Activated CD4-positive, alpha-beta T cell treated with anti-CD3 and anti-CD28 coated beads, Interleukin-2, amount 50 U/mL, for 24 hours (primary cell): ENCODE results near the gene STK33.

ENCODE experiments used
- DNase-seq, 2 donors: peaks; one replicate each; pipeline ENCODE4 v3.0.0-alpha.2; 2020; ENCODE audit warnings: low read depth in 1 of 2, low spot score in 1 of 2

STK33 gene

DNA sequence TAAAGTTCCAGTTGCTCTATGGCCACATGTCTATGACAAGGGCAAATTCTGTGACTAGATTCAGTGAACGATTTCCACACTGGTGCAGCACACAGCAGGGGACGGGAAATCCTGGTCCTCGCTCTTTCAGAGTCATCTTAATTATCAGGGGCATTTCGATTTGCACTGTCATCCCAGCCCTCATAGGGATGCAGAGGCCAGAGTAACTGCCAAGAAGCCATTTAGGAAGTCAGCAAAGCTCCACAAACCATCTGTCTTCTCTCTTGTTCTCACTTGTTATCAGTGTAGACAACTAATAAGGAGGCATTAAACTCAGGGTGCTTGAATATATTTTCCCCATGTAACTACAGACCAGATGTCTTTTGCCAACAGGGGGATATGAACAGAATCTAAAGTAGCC is 151.7 kb downstream of the STK33 start:
- no peak for DNase-seq

DNA sequence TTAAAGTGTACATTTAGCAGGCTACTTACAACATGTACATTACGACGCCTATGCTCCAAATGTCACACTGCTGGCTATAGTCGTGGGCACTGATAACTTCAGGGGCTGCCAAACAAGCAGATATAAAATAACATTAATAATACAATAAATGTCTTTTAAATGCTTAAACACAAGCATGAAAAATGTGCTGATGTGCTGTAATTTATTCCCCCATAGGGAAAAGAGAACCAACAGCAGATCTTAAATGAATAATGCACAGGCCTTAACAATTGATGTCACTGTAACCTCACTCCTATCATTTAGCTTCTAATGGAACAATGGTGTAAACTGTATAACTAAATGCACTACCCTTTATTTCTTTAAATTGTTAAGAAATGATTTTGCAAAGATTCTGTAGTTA is 153.4 kb downstream of the STK33 start:
- no peak for DNase-seq

DNA sequence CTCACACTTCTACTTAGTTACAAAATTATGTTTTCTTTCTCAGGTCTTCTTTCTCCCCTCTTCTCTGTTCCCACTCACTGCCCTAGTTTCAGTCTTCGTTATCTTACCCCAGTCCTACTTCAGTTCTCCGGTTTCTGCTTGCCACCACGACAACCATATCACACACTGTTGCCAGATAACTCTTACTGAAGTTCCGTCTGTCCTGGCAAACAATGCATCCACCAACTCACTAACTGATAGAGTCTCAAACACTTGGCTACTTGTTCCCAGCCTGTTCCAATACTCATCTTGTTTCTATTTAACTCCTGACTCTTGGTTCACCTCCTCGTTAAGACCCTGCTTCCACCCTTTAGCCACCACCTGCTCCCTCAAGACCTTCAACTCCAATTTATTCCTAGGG is 164.5 kb downstream of the STK33 start:
- no peak for DNase-seq

DNA sequence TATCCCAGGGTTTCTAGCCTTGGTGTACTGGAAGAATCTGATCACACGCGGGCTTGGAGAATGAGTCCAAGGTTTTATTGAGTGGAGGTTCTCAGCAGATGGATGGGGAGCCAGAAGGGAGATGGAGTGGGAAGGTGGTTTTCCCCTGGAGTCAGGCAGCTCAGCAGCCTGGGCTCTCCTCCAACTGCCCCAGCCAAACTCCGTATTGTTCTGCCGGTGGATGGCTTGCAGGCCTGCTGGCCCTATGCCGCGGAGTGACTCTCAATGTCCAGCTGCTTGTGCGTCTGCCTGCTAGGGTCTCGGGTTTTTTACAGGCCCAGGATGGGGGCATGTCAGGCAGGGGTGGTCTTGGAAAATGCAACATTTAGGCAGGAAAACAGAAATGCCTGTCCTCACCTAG is 168.0 kb downstream of the STK33 start:
- no peak for DNase-seq

DNA sequence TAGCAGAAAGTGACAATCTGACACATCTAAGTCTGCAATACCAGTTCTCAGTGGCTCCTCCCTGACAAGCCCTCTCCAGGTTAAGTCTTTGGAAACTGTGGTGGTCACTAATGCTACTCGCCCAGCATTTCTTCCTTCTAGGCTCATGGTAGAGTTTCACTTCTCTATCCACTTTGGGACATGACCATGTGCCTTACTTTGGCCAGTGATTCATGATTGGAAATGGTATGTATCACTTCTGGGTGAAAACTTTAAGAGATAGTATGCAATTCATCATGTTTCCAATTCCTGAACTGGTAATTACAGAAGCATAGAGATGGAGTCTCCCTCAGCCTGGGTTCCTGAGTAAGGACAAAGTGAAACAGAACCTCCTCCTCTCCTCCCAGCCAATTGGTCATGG is 178.8 kb downstream of the STK33 start:
- DNase-seq, result no peak

DNA sequence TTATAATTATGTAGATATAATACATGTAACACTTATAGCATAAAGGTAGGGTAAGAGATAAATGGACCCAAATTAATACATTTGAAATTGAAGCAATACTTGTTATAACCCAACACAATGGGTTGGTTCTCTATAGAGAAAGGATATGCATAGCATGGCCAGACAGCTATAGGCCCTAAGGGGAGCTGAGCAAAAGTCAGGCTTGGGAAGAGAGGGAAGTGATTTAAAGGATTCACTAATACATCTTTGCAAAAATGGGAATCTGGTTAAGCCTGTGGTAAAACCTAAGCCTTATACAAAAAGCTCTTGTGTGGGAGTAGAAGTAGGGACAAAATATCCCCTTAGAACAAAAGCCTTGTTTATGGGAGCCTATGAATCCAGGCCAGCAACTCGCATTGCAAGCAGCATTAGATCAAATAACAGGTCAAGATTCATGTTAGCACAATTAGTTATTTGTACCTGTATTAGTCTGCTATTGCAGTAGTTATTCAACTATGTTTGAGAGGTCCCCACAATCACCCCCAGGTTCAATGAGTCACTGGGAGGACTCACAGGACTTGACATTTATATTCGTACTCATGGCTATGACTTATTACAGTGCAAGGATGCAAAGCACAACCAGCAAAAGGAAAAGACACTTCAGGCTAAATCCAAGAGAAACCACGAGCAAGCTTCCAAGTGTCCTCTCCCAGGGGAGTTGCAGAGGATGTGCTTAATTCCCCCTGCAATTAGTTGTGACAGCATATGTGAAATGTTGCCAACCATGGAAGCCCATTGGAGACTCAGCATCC is 185.7 kb downstream of the STK33 start:
- no peak for DNase-seq

DNA sequence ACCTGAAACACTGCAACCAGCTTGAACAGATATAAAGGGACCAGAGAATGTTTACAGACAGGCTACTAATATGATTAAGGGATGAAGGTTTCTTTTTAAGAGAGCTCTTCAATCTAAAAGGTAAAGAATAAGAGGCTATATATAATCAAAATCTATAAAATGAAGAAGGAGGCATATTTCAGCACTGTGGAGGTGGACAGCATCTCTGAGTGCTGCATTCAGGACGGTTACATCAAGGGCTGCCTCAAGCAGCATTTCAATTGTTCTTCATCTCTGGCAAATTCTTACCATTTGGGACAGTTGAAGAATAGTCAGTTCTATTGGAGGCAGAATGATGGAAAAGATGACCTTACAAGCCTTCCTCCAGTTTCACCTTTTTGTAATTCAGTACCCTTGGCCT is 190.7 kb downstream of the STK33 start:
- no peak for DNase-seq

DNA sequence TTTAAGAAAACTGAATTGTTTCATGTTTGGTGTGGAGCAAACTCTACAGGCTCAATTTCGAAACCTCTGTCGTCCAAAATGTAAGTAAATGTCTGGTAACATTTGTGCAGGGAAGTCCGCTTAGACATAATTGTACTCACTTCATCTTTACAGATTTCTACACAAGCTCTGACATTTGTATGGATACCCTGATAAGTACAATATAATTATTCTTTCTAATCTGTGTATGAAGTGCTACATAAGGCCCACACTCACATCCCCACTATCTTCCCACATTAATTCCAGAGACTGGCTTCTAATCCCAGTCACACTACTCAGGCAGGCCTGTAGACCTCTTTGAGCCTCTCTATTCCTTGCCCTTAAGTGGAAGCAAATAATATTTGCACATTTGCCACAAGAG is 201.1 kb downstream of the STK33 start:
- DNase-seq, result no peak

DNA sequence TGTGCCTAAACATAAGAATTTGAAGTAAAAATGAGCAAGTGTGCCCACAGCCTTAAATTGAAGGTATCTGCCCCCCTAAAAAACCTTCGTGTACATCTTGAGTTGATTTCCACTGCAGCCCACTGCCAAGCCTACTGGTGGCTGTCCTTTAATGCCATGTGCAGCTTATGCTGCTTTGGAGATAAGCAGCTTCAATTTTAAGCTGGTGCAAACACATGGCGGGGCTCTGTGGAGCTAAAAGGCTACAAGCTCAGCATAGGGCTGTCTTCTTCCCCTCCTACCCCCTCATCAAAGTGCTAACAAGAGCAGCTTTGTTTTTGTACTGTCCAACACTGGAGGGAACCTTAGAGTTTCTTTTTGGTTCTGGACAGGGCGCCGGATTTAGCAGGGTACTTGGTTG is 201.9 kb downstream of the STK33 start:
- no peak for DNase-seq

DNA sequence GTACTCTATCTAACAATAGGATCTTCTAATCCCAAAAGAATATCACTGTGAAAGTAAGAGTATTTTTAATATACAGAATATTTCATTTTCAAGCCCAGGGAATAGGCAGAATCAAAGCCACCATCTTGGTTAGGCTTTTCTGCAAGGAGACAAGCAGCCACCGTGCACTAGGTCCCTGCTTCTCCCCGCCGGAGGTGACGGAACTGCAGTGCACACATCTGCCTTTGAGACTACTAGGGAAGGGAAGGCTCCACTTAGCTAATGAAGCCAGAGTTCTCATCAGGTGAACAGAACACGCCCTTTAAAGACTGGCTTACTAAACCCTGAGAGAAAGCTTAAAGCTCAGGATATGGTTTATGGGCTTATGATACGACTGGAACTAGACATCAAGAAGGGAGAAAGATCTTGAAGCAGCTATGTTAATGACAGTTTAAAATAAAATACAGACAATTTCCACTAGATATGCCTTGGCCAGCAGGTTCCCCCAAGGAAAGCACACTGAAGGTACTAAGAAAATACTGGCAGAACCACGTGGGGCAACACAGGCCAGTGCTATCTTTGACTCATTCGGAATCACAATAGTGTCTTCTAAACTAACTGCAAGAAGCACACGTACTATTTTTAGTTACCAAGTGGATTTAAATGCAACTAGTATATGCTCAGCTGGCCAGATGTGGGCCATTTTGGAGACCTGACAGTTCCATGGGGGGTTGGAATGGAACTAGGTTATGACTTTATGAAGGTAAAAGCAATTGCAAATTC is 203.0 kb downstream of the STK33 start:
- no peak for DNase-seq

DNA sequence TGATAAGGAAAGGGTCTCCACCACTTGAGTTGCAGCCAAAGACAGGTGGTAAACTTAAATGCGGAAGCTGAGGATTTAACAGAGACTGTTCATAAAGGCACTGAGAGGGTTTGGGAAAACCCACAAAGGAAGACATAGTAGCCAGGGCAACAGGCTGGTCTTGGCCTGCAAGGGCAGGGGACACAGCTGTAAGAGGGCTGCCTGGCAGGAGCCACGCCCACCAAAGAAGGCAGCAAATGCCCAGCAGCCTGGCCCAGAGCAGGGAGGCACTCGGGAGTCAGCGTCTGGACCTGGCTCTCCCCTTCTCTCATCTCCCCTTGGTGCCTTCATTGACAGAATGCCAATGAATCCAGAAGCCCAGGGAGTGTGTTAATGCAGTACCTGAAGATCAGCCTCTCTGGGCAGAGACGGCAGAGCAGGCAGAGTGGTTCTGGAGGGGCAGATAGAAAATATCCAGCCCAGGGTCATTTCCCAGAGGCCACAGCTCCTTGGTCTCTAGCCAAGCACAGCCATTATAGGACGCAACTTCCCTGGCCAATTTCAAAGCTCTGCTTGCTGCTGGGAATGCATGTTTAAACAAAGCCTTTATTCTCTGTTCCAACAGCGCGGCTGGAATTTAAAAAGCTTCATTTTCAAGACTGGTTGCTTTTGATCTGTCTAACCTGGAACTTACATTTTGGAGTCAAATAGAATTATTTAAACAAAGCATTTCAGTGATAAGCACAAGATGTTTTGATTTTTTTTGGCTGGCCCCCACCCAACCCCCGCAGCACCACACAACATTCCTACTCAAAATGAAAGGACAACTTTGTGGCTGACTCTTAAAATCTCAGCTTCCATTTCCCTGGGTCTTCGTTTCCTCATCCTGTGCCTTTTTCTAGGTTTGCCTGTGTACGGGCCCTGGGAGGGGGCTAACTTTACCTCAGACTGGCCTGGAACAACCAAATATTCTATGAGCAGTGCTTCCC is 204.7 kb downstream of the STK33 start:
- DNase-seq, result no peak

DNA sequence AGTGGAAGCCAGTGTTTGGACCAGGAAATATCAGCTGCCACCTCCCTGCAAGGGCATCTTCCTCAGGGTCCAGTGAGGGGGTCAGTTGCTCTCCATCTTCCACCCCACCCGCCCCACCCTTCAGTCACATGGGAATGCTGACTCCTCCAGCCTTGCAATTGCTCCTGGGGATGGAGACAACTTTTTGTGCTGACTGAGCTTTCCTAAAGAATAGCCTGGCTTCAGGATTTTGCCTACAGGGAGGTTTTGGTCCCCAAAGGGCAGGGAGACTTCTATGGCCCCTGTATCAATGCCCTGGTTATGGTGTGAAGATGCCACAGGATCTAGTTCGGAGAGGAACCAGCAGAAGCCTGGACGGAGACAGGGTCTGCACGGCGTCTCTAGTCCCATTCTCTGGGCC is 206.3 kb downstream of the STK33 start:
- DNase-seq, result no peak

DNA sequence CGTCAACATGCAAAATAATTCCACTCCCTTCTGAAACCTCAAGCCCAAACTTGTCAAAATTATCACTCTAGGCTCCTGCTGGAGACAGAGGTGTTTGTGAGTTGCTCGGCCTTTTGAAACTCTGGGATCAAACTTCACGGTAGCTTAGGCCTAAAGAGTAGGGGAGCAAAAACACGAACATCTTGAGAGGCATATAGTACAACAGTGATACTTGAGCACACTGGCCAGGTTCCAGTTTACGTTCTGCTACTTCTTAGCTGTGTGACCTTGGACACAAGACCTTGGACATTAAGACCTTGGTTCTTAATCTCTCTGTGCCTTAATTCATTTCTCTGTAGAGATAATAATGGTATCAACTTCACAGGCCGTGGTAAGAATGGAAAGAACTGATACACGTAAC is 206.9 kb downstream of the STK33 start:
- no peak for DNase-seq

DNA sequence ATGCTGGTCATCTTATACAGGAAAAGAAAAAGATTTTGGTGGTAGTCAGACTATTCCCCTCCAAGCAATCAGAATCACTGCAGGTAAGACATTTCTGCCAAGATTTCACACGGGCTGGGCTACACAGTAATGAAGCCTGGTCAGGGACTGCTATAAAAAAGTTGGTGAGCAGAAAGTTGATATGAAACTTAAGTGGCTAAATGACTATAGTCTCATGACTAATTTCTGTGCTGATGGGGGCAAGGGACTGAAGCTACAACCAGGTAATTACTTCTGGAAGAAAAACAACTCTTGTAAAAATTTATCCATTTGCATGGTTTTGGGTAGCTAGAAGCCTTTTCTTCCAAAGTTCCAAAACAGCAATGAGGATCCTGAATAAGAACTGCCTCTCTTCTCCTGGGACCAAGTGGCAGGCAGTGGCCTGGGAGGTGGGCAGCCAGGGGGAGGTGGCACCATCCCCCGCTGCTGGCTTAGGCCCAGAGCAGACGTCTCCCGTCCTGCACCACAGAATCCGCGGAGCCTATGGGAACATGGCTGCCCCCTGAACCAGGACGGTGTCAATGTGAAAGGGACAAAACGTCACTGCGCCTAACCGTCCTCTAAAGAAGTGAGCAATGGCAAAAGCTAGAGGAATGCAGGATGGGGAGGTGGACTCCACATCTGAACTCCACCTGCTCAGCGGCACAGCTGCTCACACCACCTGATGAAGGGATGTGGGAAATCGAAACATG is 207.7 kb downstream of the STK33 start:
- DNase-seq, result no peak

DNA sequence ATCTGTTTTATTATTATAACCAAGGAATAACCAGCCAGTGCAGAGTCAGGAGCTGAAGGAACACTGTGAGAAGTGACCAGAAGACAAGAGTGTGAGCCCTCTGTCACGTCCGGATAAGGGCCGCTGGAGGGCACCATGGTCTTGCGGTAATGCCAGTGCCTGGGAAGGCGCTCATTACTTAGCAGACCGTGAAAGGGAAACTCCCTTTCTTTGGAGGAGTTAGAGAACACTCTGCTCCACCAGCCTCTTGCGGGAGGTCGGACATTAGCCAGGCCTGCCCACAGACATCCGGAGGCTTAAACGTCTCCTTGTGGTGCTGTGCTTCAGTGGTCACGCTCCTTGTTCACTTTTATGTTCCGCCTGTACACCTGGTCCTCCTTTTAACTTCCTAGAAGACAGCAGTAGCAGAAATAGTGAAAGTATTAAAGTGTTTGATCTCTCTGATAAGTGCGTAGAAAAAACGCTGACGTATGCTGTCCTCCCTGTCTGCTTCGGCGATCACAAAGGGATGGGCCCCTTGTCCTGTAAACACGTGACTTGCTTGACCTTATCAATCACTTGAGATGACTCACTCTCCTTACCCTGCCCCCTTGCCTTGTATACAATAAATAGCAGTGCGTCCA is 209.7 kb downstream of the STK33 start:
- DNase-seq, result no peak

DNA sequence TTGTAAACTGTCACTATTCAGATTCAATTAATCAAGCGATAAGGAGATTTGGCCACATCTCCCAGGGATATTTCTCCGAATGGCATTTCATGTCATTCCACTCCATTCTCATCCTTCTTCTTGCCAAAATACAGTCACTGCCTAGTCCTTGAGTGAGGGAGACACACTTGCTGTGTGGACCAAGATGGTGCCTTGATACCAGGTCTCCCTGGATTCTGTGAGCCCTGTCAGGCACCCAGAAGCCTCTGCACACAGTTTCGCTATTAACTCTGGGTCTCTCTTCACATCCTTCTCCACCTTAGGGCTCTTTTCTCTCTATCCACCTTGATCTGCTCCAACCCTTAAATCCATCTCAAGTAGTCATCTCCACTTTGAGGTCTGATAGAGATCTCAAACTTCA is 210.4 kb downstream of the STK33 start:
- DNase-seq, result no peak

DNA sequence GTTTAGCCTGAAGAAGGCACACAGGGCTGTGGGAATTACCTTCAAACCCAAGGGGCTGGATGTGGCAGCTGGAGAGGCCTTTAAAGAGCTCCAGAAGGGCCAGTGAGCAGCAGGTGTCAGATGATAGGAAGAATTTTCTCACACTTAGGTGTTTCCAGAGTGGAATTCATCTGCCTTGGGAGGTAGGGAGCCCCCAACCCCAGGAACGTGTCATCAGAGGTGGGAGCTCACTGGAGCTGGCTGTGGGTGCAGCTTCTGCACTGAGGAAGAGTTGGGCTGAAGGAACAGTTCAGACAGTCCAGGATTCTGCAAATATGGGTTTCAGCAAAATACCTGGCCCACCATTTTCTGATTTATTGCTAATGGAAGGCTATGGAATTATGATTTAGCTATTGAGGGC is 210.8 kb downstream of the STK33 start:
- DNase-seq, result no peak

DNA sequence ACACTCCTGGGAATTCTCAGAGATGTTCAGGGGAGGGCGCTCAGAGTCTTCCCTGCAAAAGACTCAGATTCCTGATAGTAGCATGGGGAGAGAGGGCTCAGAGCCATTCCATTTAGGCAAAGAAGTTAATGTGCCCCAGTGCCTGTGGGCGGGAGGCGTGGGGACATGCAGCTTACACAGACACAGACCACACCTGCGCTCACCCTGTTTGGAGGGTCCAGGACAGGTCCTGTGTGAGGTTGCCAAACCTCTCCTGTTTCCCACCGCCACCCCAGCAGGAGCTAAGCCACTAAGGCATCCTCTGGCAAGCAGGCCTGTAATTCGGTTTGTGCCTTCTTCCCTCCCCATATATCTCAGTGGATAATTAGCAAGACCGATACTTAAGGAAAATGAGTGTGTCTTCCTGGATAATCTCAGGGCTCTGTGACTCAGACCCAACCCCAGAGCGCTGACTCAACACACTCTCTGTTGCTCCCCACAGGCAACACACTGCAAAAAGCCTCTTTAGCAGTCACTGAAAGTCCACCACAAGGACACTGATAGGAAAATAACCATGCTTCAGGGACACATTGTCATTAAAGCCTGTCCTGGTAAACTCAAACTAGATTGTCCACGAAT is 211.5 kb downstream of the STK33 start:
- DNase-seq, result no peak

DNA sequence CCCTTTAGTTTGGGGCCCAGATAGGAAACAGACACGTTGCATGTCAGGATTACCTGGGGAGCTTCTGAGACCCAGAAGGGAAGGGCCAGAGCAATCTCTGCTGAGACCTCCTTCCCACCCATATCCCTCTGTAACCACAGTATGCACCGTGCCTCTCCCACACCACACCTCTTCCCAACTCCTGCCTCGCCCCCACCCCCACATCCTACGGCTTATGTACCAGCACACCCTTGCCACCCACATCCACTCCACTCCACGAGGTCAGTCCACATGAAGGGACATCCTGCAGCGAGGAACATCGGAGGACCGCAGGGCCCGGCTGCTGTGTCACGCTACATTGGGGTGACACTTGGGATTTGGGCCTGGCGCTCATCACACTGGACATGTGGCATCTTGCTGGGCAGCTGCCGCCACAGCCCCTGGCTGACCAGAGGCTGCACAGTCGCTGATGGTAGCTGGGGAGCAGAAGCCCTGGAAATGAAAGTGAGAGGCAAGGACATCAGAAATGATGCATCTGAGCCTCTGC is 212.1 kb downstream of the STK33 start:
- no peak for DNase-seq

DNA sequence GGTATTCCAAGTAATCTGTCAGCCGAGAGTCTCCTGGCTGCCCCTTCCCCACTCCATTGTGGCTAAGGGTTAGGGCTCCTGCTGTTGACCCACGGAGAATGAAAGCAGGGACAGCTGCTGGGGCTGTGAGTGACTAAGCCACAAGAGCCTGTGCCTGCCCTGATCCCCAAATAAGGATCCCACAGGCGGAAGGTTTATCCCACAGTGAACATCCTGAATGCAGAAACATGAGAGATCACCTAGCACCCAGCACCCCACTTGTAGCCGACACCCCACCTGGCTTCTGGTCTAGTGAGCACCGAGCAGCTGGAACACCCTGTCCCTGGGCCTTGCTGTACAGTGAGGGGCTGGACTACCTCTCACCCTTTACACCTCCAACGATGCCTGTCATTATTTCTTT is 212.7 kb downstream of the STK33 start:
- no peak for DNase-seq
